ENCODE results near the gene PRRT2. TPM values are rescaled to one million over a fixed set of nuclear protein-coding genes. Genes with fewer than 3 reads are reported as not detected.
"Not testable (repeated sequence)": the region's sequence is repeated elsewhere in the genome, so short reads cannot be mapped to it uniquely, and the experiment has no call there.

The PRRT2 gene
- total RNA-seq, 1 experiment from 2014 or later = 3.9 TPM

- intact Hi-C loops (cut with micrococcal nuclease; ENCODE audit: unreplicated experiment) = no loop called here
- H3K4me3 Mint-ChIP-seq (ENCODE audit: unreplicated experiment) = no peak overlapping the region
- Histone ChIP-seq H3K4me1 (peaks cover 42% of the 10 kb centered on the region), H3K9me3 (no peaks in the 10 kb centered on the region), H3K4me3 (ENCODE audit: low read depth, low read length) (no peak overlapping the region), H3K36me3 (ENCODE audit: control insufficient read depth, insufficient read depth, low read length) (peaks cover 1% of the 10 kb centered on the region; the same call in 1 of the 2 replicates), H3K27me3 (replicated peaks; ENCODE audit: control insufficient read depth, insufficient read depth, low read length) (no peaks in the 10 kb centered on the region)
- peaks cover 27% of the 10 kb centered on the region for H3K9me3 Mint-ChIP-seq (ENCODE audit: unreplicated experiment)
- TF ChIP-seq CTCF (IDR thresholded peaks at IDR 0.05; ENCODE audit: insufficient read depth in 1 of 2, low read depth in 1 of 2, low read length in 1 of 2, severe bottlenecking in 1 of 2, unreplicated experiment in 1 of 2) = no peak
- no peaks in the 10 kb centered on the region for H3K27me3 Mint-ChIP-seq (ENCODE audit: insufficient read depth, unreplicated experiment)
- H3K4me1 Mint-ChIP-seq (ENCODE audit: low read depth, unreplicated experiment) = peaks cover 25% of the 10 kb centered on the region
- no peak for DNase-seq
- BruUV-seq (replicated peaks) = no TSS peak
- ChIA-PET POLR2A (no interaction called here), CTCF (no interaction called here)
- peaks cover 6% of the 10 kb centered on the region for H3K36me3 Mint-ChIP-seq (ENCODE audit: insufficient read depth, unreplicated experiment)
- no peak overlapping the region for H3K27ac Mint-ChIP-seq (ENCODE audit: unreplicated experiment)
These were observed 27.0 kb upstream of the PRRT2 start for GRCh38 chr16:29784901-29785500.

- peaks cover 16% of the 10 kb centered on the region for H3K9me3 Mint-ChIP-seq (ENCODE audit: unreplicated experiment)
- not testable (repeated sequence) for H3K27ac Mint-ChIP-seq (ENCODE audit: unreplicated experiment)
These were observed 24.8 kb upstream of the PRRT2 start for GRCh38 chr16:29787155-29787554.

GRCh38 chr16:29789775-29790182, 22.2 kb upstream of the PRRT2 start:
- CTCF ChIA-PET = interaction anchor here (0.7 to 1.8 kb wide), 7 partner anchors 10 to 289 kb away, joined by 3 to 10 read pairs (median 5); partner anchors contain the start of gene PAGR1
- Histone ChIP-seq H3K4me3 (ENCODE audit: low read depth, low read length) (peak overlapping the region; percentile 50), H3K27me3 (replicated peaks; ENCODE audit: control insufficient read depth, insufficient read depth, low read length) (no peaks in the 10 kb centered on the region), H3K4me1 (0 out of 2 replicates have a peak, but pooled peaks cover 5% of the 10 kb centered on the region), H3K9me3 (no peaks in the 10 kb centered on the region), H3K36me3 (ENCODE audit: control insufficient read depth, insufficient read depth, low read length) (peaks cover 2% of the 10 kb centered on the region)
- H3K36me3 Mint-ChIP-seq (ENCODE audit: insufficient read depth, unreplicated experiment) = peaks cover 28% of the 10 kb centered on the region
- TF ChIP-seq CTCF (IDR thresholded peaks at IDR 0.05; ENCODE audit: insufficient read depth in 1 of 2, low read depth in 1 of 2, low read length in 1 of 2, severe bottlenecking in 1 of 2, unreplicated experiment in 1 of 2) = no peak
- H3K4me3 Mint-ChIP-seq (ENCODE audit: unreplicated experiment) = peak overlapping the region; percentile 79
- intact Hi-C loops (cut with micrococcal nuclease; ENCODE audit: unreplicated experiment) = loop anchor here (1.0 to 2.0 kb wide), 6 partner anchors 15 to 89 kb away; no protein-coding TSS in a partner anchor
- POLR2A ChIA-PET = interaction anchor here (0.6 to 1.6 kb wide), 14 partner anchors 11 to 184 kb away, joined by 3 to 8 read pairs (median 4); partner anchors contain the start of genes PAGR1, QPRT and TAOK2
- no TSS peak for BruUV-seq (replicated peaks)
- no peaks in the 10 kb centered on the region for H3K9me3 Mint-ChIP-seq (ENCODE audit: unreplicated experiment)
- DNase-seq = no peak
- H3K27ac Mint-ChIP-seq (ENCODE audit: unreplicated experiment) = peak overlapping the region; percentile 92
- peaks cover 22% of the 10 kb centered on the region for H3K4me1 Mint-ChIP-seq (ENCODE audit: low read depth, unreplicated experiment)
- no peaks in the 10 kb centered on the region for H3K27me3 Mint-ChIP-seq (ENCODE audit: insufficient read depth, unreplicated experiment)

More at GRCh38 chr16:29787155-29787554, 24.8 kb upstream of the PRRT2 start:
- BruUV-seq (replicated peaks); H3K9me3 ChIP-seq; H3K27me3 ChIP-seq (replicated peaks; ENCODE audit: control insufficient read depth, insufficient read depth, low read length); H3K4me3 ChIP-seq (ENCODE audit: low read depth, low read length); H3K4me3 Mint-ChIP-seq (ENCODE audit: unreplicated experiment); H3K27me3 Mint-ChIP-seq (ENCODE audit: insufficient read depth, unreplicated experiment); intact Hi-C loops (cut with micrococcal nuclease; ENCODE audit: unreplicated experiment); DNase-seq; H3K36me3 ChIP-seq (ENCODE audit: control insufficient read depth, insufficient read depth, low read length); CTCF ChIA-PET: not testable (repeated sequence)
- POLR2A ChIA-PET = interaction anchor here (0.6 kb wide), 1 partner anchor 110 kb away, joined by 4 read pairs; no protein-coding TSS in a partner anchor
- Mint-ChIP-seq H3K4me1 (ENCODE audit: low read depth, unreplicated experiment) (peaks cover 16% of the 10 kb centered on the region), H3K36me3 (ENCODE audit: insufficient read depth, unreplicated experiment) (peaks cover 18% of the 10 kb centered on the region)
- H3K4me1 ChIP-seq = peaks cover 26% of the 10 kb centered on the region
